Activated CD8-positive, alpha-beta T cell treated with anti-CD3 and anti-CD28 coated beads for 36 hours (primary cell): ENCODE results near the gene BCAS4. TPM values are rescaled to one million over a fixed set of nuclear protein-coding genes. Genes with fewer than 3 reads are reported as not detected.
A peak's percentile ranks its signal among the peaks of the same experiment; 100 is the strongest.

Experiments used
- ATAC-seq: fragments of 200-7000 bp; cut with Tn5 transposase; one replicate; pipeline ENCODE4 v1.10.0; 2021; ENCODE audit warnings: mild to moderate bottlenecking, moderate library complexity
- CTCF ChIA-PET: fragments of 350-600 bp; sonication (Branson Sonifier 250); formaldehyde crosslinking; loops from one replicate; lab custom pipeline; 2021; ENCODE audit warnings: antibody characterized with exemption; lab: Charles Lee
- POLR2A ChIA-PET: fragments of 350-600 bp; sonication (Branson Sonifier 250); formaldehyde crosslinking; loops from one replicate; lab custom pipeline; 2021; ENCODE audit warnings: antibody characterized with exemption; lab: Charles Lee
- DNase-seq: peaks from one replicate; pipeline ENCODE4 v3.0.0-alpha.2; 2020
- H3K27ac Mint-ChIP-seq: one replicate; pipeline ENCODE4 v1.8.0; 2021; ENCODE audit warnings: mild to moderate bottlenecking, mixed read lengths
- H3K27me3 Mint-ChIP-seq: one replicate; pipeline ENCODE4 v1.8.0; 2021; ENCODE audit warnings: mixed read lengths
- H3K36me3 Mint-ChIP-seq: one replicate; pipeline ENCODE4 v1.8.0; 2021; ENCODE audit warnings: low read depth, mixed read lengths
- H3K4me1 Mint-ChIP-seq: one replicate; pipeline ENCODE4 v1.8.0; 2021; ENCODE audit warnings: low read depth, mixed read lengths
- H3K4me3 Mint-ChIP-seq: one replicate; pipeline ENCODE4 v1.8.0; 2021; ENCODE audit warnings: mild to moderate bottlenecking, moderate library complexity, mixed read lengths
- H3K9me3 Mint-ChIP-seq: one replicate; pipeline ENCODE4 v1.8.0; 2021; ENCODE audit warnings: mixed read lengths
- intact Hi-C: fragments of 100-400 bp; cut with micrococcal nuclease; formaldehyde crosslinking; loops from one replicate; pipeline ENCODE4 v1.10.0; 2022
- total RNA-seq, 2 experiments: library from RNA; stranded (reverse); gene quantifications; one replicate each; pipeline ENCODE4 v1.2.3, GENCODE V29; 2021
- TF ChIP-seq, protein P1 (sequence below): fragments of 200-600 bp; IDR thresholded peaks from one replicate; pipeline ENCODE4 v1.8.0; 2022; ENCODE audit warnings: antibody characterized with exemption, mild to moderate bottlenecking

Gene BCAS4
- total RNA-seq, 2 experiments from 2014 or later, result 27.3 to 31.7 TPM

DNA sequence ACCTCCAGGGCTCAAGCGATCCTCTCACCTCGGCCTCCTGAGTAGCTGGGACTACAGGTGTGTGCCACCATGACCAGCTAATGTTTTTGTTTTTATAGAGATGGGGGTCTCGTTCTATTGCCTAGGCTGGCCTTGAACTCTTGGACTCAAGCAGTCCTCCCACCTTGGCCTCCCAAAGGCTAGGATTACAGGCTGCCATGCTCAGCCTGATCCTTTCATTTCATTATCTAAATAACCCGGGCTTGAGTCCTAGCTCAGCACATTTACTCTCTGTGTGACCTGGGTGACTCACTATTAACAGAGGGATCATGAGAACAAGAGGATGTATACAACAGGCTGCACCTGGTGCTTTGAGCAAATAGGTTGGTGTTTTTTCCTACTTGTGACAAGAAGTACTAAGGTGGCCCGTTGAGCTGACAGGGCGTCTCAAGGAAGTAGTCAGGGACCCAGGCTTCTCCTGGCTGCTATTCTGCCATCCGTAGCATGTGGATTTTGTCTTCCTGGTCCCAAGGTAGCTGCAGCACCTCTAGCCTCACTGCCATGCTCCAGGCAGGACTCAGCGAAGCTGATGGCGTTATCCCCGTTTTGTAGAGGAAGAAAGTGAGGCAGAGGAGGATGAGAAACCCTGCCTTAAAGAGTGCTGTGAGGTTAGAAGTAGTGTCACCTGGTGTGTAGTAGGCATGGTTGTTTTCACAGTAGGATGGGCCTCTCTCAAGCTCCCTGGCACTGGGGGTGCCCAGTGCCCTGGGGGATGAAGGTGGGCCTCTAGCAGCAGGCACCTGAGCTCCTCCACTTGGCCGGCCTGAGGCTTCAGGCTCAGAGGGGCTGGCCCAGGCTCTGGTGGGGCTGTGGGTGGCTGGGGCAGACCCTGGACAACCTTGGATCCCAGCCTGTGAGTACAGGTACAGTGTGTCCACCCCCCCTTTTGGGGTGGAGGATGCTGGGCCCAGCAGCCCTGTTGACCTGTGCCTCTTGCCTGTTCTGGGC is 73.9 kb downstream of the BCAS4 start:
- CTCF ChIA-PET, result no interaction called here
- H3K27me3 Mint-ChIP-seq, result no peaks in the 10 kb centered on the region
- peak overlapping the region; percentile 5 for H3K27ac Mint-ChIP-seq
- intact Hi-C loops, result no loop called here
- ATAC-seq (no peak), DNase-seq (no peak)
- no peaks in the 10 kb centered on the region for H3K4me1 Mint-ChIP-seq
- TF ChIP-seq, protein P1, sequence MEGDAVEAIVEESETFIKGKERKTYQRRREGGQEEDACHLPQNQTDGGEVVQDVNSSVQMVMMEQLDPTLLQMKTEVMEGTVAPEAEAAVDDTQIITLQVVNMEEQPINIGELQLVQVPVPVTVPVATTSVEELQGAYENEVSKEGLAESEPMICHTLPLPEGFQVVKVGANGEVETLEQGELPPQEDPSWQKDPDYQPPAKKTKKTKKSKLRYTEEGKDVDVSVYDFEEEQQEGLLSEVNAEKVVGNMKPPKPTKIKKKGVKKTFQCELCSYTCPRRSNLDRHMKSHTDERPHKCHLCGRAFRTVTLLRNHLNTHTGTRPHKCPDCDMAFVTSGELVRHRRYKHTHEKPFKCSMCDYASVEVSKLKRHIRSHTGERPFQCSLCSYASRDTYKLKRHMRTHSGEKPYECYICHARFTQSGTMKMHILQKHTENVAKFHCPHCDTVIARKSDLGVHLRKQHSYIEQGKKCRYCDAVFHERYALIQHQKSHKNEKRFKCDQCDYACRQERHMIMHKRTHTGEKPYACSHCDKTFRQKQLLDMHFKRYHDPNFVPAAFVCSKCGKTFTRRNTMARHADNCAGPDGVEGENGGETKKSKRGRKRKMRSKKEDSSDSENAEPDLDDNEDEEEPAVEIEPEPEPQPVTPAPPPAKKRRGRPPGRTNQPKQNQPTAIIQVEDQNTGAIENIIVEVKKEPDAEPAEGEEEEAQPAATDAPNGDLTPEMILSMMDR, result no peak
- H3K9me3 Mint-ChIP-seq, result no peaks in the 10 kb centered on the region
- H3K4me3 Mint-ChIP-seq, result no peak overlapping the region
- POLR2A ChIA-PET, result no interaction called here
- H3K36me3 Mint-ChIP-seq, result peaks cover 3% of the 10 kb centered on the region

GRCh38 chr20:50870561-50871161 is 75.8 kb downstream of the BCAS4 start:
- H3K27me3 Mint-ChIP-seq, result no peaks in the 10 kb centered on the region
- ATAC-seq, result no peak
- POLR2A ChIA-PET, result no interaction called here
- CTCF ChIA-PET, result no interaction called here
- no peaks in the 10 kb centered on the region for H3K4me1 Mint-ChIP-seq
- TF ChIP-seq, protein P1, result no peak
- no peak overlapping the region for H3K27ac Mint-ChIP-seq
- H3K9me3 Mint-ChIP-seq, result no peaks in the 10 kb centered on the region
- no peak for DNase-seq
- peaks cover 3% of the 10 kb centered on the region for H3K36me3 Mint-ChIP-seq
- no peak overlapping the region for H3K4me3 Mint-ChIP-seq
- intact Hi-C loops, result no loop called here

DNA sequence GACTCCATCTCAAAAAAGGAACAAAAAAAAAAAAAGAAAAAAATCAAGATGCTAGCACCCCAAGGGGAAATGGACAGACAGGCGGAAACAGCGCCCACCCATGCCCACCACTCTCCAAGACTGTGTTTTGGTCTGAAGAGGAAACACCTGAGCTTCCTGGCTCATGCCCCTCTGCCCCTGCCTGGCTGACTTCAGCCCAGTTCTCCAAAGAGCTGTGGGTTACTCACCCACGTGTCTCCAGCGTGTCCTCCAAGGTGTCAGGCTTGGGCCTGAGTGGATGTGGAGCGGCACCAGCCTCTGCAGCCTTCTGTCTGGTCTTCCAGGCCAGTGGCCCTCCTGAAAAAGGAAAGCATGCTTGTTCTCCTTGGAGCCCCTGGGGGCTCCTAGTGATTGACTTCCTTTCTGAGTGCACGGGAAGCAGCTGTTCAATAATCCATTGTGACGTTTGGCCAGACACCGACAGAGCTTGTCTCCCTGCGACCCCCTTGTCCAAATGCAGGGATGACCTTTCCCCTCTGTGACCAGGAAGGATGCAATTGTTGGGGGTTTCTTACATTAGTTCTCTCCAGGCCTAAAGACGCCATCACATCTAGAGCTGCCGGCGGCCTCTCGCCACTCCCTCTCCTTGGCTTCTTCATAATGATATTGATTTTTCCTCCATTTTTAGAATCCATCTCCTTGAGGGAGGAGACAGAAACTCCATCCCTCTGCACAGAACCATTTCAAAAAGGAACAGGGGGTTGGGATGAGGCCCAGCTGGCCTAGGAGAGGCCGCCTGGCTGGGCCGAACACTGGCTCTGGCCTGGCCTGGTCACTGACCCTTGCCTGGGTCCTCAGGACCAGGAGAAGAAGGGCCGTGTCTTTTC is 77.9 kb downstream of the BCAS4 start:
- Mint-ChIP-seq H3K4me1 (no peaks in the 10 kb centered on the region), H3K36me3 (peaks cover 3% of the 10 kb centered on the region), H3K27ac (no peak overlapping the region), H3K9me3 (no peaks in the 10 kb centered on the region), H3K4me3 (no peak overlapping the region), H3K27me3 (no peaks in the 10 kb centered on the region)
- CTCF ChIA-PET, result interaction anchor here (0.8 kb wide), 1 partner anchor 124 kb away, joined by 3 read pairs; no protein-coding TSS in a partner anchor
- POLR2A ChIA-PET, result no interaction called here
- intact Hi-C loops, result no loop called here
- TF ChIP-seq, protein P1, result no peak
- DNase-seq, result no peak
- no peak for ATAC-seq

- no peak overlapping the region for H3K27ac Mint-ChIP-seq
- ChIA-PET POLR2A (no interaction called here), CTCF (no interaction called here)
- no peak for ATAC-seq
- H3K36me3 Mint-ChIP-seq, result no peaks in the 10 kb centered on the region
- intact Hi-C loops, result no loop called here
- H3K27me3 Mint-ChIP-seq, result no peaks in the 10 kb centered on the region
- no peaks in the 10 kb centered on the region for H3K9me3 Mint-ChIP-seq
- TF ChIP-seq, protein P1, result no peak
- DNase-seq, result no peak
- H3K4me1 Mint-ChIP-seq, result no peaks in the 10 kb centered on the region
- no peak overlapping the region for H3K4me3 Mint-ChIP-seq
Observed at GRCh38 chr20:50873585-50873984, 78.7 kb downstream of the BCAS4 start.
